Naive thymus-derived CD4-positive, alpha-beta T cell (primary cell): ENCODE measurements around the gene KHDC1. TPM values are rescaled to one million over a fixed set of nuclear protein-coding genes. Genes with fewer than 3 reads are reported as not detected.
"Not testable (repeated sequence)": the region's sequence is repeated elsewhere in the genome, so short reads cannot be mapped to it uniquely, and the experiment has no call there.

ENCODE experiments used
- ATAC-seq: fragments of 150-1000 bp; cut with Tn5 transposase; 2 replicates; pipeline ENCODE4 v1.10.0; 2021; ENCODE audit warnings: mild to moderate bottlenecking, moderate library complexity
- CTCF ChIA-PET: fragments of 350-600 bp; sonication (Branson Sonifier 250); formaldehyde crosslinking; loops from one replicate; lab custom pipeline; 2021; ENCODE audit warnings: antibody characterized with exemption; lab: Charles Lee
- POLR2A ChIA-PET: fragments of 350-600 bp; sonication (Branson Sonifier 250); formaldehyde crosslinking; loops from one replicate; lab custom pipeline; 2021; ENCODE audit warnings: antibody characterized with exemption, inconsistent platforms; lab: Charles Lee
- DNase-seq, 9 donors: peaks; one replicate each; pipeline versions ENCODE4 v3.0.0 to v3.0.0-alpha.2; 2020 to 2022; ENCODE audit warnings: mixed read lengths in 1 of 9
- H3K27ac ChIP-seq: one replicate; pipeline ENCODE4 v1.7.0; 2013; ENCODE audit warnings: mild to moderate bottlenecking, low read depth, low read length, moderate library complexity
- H3K27me3 ChIP-seq, 2 donors: one replicate each; pipeline ENCODE4 v1.7.0; 2013; ENCODE audit warnings: low read length in 2 of 2, mild to moderate bottlenecking in 2 of 2, moderate library complexity in 2 of 2; ENCODE audit not compliant: control insufficient read depth in 2 of 2, insufficient read depth in 2 of 2
- H3K36me3 ChIP-seq, 3 experiments: 1 replicate in 2 of 3; 2 replicates in 1 of 3; pipeline ENCODE4 v1.7.0; 2013; ENCODE audit warnings: low read length in 3 of 3, mild to moderate bottlenecking in 3 of 3, moderate library complexity in 1 of 3; ENCODE audit not compliant: insufficient read depth in 3 of 3, control insufficient read depth in 2 of 3
- H3K4me1 ChIP-seq, 2 donors: one replicate each; pipeline ENCODE4 v1.7.0; 2013; ENCODE audit warnings: low read length in 2 of 2, mild to moderate bottlenecking in 2 of 2, moderate library complexity in 1 of 2; ENCODE audit not compliant: control insufficient read depth in 2 of 2, insufficient read depth in 2 of 2
- H3K4me3 ChIP-seq: 2 replicates; pipeline ENCODE4 v1.7.0; 2013; ENCODE audit warnings: mild to moderate bottlenecking, low read length
- H3K9me3 ChIP-seq, 3 experiments: 1 replicate in 2 of 3; 2 replicates in 1 of 3; pipeline ENCODE4 v1.7.0; 2013; ENCODE audit warnings: low read length in 3 of 3; ENCODE audit not compliant: control insufficient read depth in 2 of 3
- H3K27ac Mint-ChIP-seq, 9 donors: one replicate each; pipeline ENCODE4 v1.8.0; 2020 to 2022; ENCODE audit warnings: mixed read lengths in 9 of 9, mild to moderate bottlenecking in 8 of 9, moderate library complexity in 5 of 9, inconsistent platforms in 2 of 9
- H3K27me3 Mint-ChIP-seq, 5 donors: one replicate each; pipeline ENCODE4 v1.8.0; 2021 to 2022; ENCODE audit warnings: mixed read lengths in 5 of 5, mild to moderate bottlenecking in 1 of 5
- H3K36me3 Mint-ChIP-seq, 5 donors: one replicate each; pipeline ENCODE4 v1.8.0; 2020 to 2022; ENCODE audit warnings: mixed read lengths in 5 of 5, mild to moderate bottlenecking in 3 of 5, inconsistent platforms in 1 of 5
- H3K4me1 Mint-ChIP-seq, 7 donors: one replicate each; pipeline ENCODE4 v1.8.0; 2020 to 2022; ENCODE audit warnings: mixed read lengths in 7 of 7, mild to moderate bottlenecking in 3 of 7, inconsistent platforms in 1 of 7
- H3K4me3 Mint-ChIP-seq, 10 donors: one replicate each; pipeline ENCODE4 v1.8.0; 2020 to 2022; ENCODE audit warnings: mild to moderate bottlenecking in 10 of 10, mixed read lengths in 10 of 10, moderate library complexity in 6 of 10, inconsistent platforms in 2 of 10
- H3K9me3 Mint-ChIP-seq, 11 donors: one replicate each; pipeline ENCODE4 v1.8.0; 2020 to 2022; ENCODE audit warnings: mixed read lengths in 11 of 11, mild to moderate bottlenecking in 4 of 11, inconsistent platforms in 1 of 11, moderate library complexity in 1 of 11
- intact Hi-C, 2 donors: fragments of 100-400 bp; cut with micrococcal nuclease; formaldehyde crosslinking; loops; one replicate each; pipeline ENCODE4 v1.15.1; 2023
- polyA plus RNA-seq, 2 donors: library from polyadenylated mRNA; unstranded; fragments of 300-500 nt; fragmentation: Illumina TruSeq; gene quantifications; one replicate each; pipeline ENCODE4 v1.2.3, GENCODE V29; 2021
- total RNA-seq, 6 experiments: library from RNA in 5 of 6; stranded (reverse) in 5 of 6; gene quantifications; 1 replicate in 5 of 6; 2 replicates in 1 of 6; pipeline ENCODE4 v1.2.3 and lab custom pipeline; 2021 to 2026

Gene KHDC1
- total and polyA plus RNA-seq, 7 experiments from 2014 or later = 0.46 to 3.7 (median 1.0) TPM

DNA sequence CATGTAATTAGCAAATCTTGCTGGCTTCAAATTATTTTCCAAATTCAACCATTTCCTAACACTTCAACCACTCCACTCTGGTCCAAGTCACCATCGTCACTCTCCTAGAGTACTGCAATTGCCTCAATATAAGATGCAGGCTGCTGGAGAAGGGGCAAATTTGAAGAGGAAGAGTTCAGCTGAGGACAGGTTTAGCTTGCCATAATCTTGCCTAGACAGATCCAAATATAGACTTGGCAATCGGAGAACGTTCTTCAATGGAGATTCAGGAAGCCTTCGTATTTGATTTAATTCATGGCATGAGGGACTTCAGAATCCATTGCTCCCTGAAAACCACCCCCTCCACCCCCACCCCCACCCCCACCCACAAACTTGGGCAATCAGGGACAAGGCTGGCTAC is 22.3 kb downstream of the KHDC1 start:
- H3K4me3 Mint-ChIP-seq = no peak overlapping the region
- no peaks in the 10 kb centered on the region for H3K4me1 Mint-ChIP-seq
- H3K36me3 Mint-ChIP-seq = no peaks in the 10 kb centered on the region
- ATAC-seq (no peak), DNase-seq (no peak)
- no peaks in the 10 kb centered on the region for H3K27me3 ChIP-seq
- H3K36me3 ChIP-seq = no peaks in the 10 kb centered on the region
- H3K27me3 Mint-ChIP-seq = peaks cover 0 to 22% (median 7%) of the 10 kb centered on the region in 5 donors
- POLR2A ChIA-PET = no interaction called here
- no peaks in the 10 kb centered on the region for H3K9me3 Mint-ChIP-seq
- no peaks in the 10 kb centered on the region for H3K9me3 ChIP-seq
- CTCF ChIA-PET = no interaction called here
- H3K4me3 ChIP-seq = no peak overlapping the region
- no peak overlapping the region for H3K27ac Mint-ChIP-seq
- H3K27ac ChIP-seq = no peak overlapping the region
- no peaks in the 10 kb centered on the region for H3K4me1 ChIP-seq
- intact Hi-C loops = no loop called here

DNA sequence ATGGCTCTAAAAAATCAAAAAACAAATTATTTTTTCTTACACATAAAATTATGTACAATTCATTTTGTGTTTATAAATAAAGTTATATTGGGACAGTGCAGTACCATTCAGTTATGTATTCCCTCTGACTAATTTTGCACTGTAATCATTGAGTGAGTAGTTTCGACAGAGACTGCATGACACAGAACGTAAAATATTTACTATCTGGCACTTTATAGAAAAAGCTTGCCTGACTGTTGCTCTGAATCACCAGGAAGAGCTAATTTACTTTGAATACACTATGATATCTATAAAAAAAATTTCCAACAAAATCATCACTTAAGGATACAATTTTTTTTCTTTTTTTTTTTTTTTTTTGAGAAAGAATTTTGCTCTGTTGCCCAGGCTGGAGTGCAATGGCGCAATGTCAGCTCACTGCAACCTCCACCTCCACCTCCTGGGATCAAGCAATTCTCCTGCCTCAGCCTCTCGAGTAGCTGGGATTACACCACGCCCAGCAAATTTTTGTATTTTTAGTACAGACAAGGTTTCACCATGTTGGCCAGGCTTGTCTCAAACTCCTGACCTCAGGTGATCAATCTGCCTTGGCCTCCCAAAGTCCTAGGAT is 26.7 kb downstream of the KHDC1 start:
- ATAC-seq = no peak
- H3K27ac Mint-ChIP-seq = no peak overlapping the region
- ChIA-PET POLR2A (no interaction called here), CTCF (interaction anchor here (0.6 to 1.1 kb wide), 2 partner anchors 10 to 26 kb away, joined by 3 read pairs; no protein-coding TSS in a partner anchor)
- H3K4me3 Mint-ChIP-seq = no peak overlapping the region
- no peaks in the 10 kb centered on the region for H3K9me3 Mint-ChIP-seq
- Histone ChIP-seq H3K27ac (no peak overlapping the region), H3K36me3 (no peaks in the 10 kb centered on the region), H3K27me3 (no peaks in the 10 kb centered on the region), H3K9me3 (no peaks in the 10 kb centered on the region), H3K4me1 (no peaks in the 10 kb centered on the region), H3K4me3 (no peak overlapping the region)
- H3K4me1 Mint-ChIP-seq = no peaks in the 10 kb centered on the region
- peaks cover 0 to 3% (median 0%) of the 10 kb centered on the region in 5 donors for H3K27me3 Mint-ChIP-seq
- DNase-seq = no peak
- no peaks in the 10 kb centered on the region for H3K36me3 Mint-ChIP-seq
- intact Hi-C loops = no loop called here

DNA sequence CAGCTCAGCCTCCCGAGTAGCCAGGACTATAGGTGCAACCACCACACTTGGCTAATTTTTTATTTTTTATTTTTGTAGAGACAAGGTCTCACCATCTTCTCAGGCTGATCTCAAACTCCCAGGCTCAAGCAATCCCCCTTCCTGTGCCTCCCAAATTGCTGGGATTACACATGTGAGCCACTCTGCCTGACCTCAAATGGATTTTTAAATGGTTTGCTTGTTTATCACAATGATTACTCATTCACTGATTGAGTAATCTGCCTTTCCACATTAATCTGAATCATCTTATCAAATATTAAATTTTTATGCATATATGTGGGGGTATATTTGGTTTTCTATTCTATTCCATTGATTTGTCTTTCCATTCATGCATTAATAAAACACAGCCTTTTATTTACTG is 28.3 kb downstream of the KHDC1 start:
- ATAC-seq = no peak
- H3K27me3 ChIP-seq = no peaks in the 10 kb centered on the region
- no peaks in the 10 kb centered on the region for H3K9me3 ChIP-seq
- H3K27ac ChIP-seq = no peak overlapping the region
- Mint-ChIP-seq H3K4me1 (no peaks in the 10 kb centered on the region), H3K9me3 (no peaks in the 10 kb centered on the region), H3K27me3 (peaks cover 0 to 3% (median 0%) of the 10 kb centered on the region in 5 donors), H3K36me3 (no peaks in the 10 kb centered on the region), H3K4me3 (no peak overlapping the region), H3K27ac (no peak overlapping the region)
- no peak for DNase-seq
- intact Hi-C loops = no loop called here
- no peaks in the 10 kb centered on the region for H3K36me3 ChIP-seq
- H3K4me1 ChIP-seq = no peaks in the 10 kb centered on the region
- ChIA-PET POLR2A (no interaction called here), CTCF (no interaction called here)
- H3K4me3 ChIP-seq = no peak overlapping the region

DNA sequence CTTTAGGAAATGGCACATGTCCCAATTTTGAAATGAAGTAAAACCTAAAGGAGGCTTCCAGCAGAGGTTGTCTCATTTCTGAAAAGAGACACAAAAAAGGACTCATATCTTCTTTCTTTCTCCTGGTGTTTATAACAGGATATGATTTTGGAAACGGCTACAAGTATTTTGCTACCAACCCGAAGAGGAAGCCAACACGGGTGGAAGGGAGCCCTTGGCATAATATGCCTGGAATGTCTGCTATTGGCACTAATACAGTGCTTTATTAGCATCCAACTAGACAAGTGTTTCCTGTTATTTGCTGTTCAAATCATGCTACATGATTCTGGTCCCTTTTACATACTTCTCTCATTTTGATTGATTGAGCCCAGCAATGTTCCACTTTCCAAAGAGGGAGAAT is 29.0 kb downstream of the KHDC1 start:
- H3K9me3 Mint-ChIP-seq, H3K9me3 ChIP-seq, H3K27ac ChIP-seq, H3K4me3 ChIP-seq, DNase-seq, H3K27ac Mint-ChIP-seq, H3K36me3 Mint-ChIP-seq, H3K4me1 ChIP-seq, H3K36me3 ChIP-seq, CTCF ChIA-PET, H3K4me3 Mint-ChIP-seq, POLR2A ChIA-PET, H3K27me3 Mint-ChIP-seq, ATAC-seq, intact Hi-C loops, H3K4me1 Mint-ChIP-seq, H3K27me3 ChIP-seq: not testable (repeated sequence)

DNA sequence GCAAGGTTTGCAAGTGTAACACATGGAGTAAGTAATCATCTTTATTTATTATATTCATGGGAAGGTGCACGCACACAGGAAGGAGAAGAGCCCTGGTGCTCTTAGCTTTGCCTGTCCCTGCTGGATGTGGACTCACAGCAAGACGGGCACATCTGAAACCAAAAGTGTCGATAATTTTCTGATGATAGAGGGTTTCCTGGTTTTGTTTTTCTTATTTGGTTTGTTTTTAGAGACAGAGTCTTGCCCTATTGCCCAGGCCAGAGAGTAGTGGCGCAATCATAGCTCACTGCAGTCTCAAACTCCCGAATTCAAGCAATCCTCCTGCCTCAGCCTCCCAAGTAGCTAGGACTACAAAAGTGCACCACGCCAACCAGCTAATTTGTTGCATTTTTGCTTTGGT is 29.9 kb downstream of the KHDC1 start:
- no peak overlapping the region for H3K4me3 ChIP-seq
- no peak overlapping the region for H3K27ac ChIP-seq
- no peaks in the 10 kb centered on the region for H3K36me3 ChIP-seq
- ChIA-PET CTCF (no interaction called here), POLR2A (no interaction called here)
- intact Hi-C loops = no loop called here
- Mint-ChIP-seq H3K36me3 (no peaks in the 10 kb centered on the region), H3K4me1 (no peaks in the 10 kb centered on the region), H3K9me3 (no peaks in the 10 kb centered on the region), H3K27me3 (peaks cover 0 to 3% (median 0%) of the 10 kb centered on the region in 5 donors), H3K27ac (no peak overlapping the region), H3K4me3 (no peak overlapping the region)
- no peaks in the 10 kb centered on the region for H3K4me1 ChIP-seq
- no peaks in the 10 kb centered on the region for H3K27me3 ChIP-seq
- no peaks in the 10 kb centered on the region for H3K9me3 ChIP-seq
- DNase-seq (no peak), ATAC-seq (no peak)

DNA sequence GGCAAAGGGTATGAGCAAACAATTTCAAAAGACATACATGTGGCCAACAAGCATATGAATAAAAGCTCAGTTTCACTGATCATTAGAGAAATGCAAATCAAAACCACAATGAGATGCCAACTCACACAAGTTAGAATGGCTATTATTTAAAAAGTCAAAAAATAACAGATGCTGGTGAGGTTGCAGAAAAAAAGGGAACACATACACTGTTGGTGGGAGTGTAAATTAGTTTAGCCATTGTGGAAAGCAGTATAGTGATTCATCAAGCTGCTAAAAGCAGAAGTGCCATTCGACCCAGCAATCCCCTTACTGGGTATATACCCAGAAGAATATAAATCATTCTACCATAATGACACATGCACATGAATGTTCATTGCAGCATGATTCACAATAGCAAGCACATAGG is 31.0 kb downstream of the KHDC1 start:
- H3K27me3 Mint-ChIP-seq = peaks cover 0 to 3% (median 0%) of the 10 kb centered on the region in 5 donors
- H3K27ac Mint-ChIP-seq = no peak overlapping the region
- no peaks in the 10 kb centered on the region for H3K9me3 Mint-ChIP-seq
- no peak overlapping the region for H3K4me3 ChIP-seq
- no peaks in the 10 kb centered on the region for H3K9me3 ChIP-seq
- no peak overlapping the region for H3K4me3 Mint-ChIP-seq
- CTCF ChIA-PET = interaction anchor here (0.6 kb wide), 1 partner anchor 866 kb away, joined by 3 read pairs; no protein-coding TSS in a partner anchor
- H3K36me3 ChIP-seq = no peaks in the 10 kb centered on the region
- H3K36me3 Mint-ChIP-seq = no peaks in the 10 kb centered on the region
- ATAC-seq = peak; percentile 58
- no peaks in the 10 kb centered on the region for H3K4me1 ChIP-seq
- DNase-seq = no peak
- H3K27ac ChIP-seq = no peak overlapping the region
- POLR2A ChIA-PET = no interaction called here
- H3K27me3 ChIP-seq = no peaks in the 10 kb centered on the region
- no peaks in the 10 kb centered on the region for H3K4me1 Mint-ChIP-seq
- intact Hi-C loops = no loop called here

DNA sequence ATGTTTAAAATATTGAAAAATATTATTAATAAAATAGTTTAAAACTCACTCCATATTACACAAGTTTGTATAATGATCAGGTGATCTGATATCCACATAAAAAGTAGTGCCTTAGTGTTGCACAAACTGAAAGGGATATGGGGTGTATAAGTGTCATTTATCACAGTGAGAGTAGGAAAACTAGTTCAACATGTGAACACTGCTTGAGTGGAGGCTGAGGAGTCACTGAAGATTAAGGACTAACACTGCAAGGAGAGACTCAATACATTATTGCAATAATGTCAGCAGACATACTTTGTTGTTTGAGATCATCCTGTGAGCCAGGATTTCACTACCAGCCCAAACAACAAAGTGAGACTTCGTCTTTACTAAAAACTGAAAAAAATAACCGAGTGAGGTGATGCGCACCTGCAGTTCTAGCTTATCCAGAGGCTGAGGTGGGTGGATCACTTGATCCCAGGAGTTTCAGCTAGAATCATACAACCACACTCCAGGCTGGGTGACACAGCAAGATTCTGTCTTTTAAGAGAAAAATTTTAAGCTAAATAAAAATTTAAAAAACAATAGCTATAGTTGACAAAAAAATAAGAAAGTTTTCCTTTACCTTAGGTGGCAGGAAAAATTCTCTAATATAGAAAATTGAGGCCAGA is 35.3 kb downstream of the KHDC1 start:
- Mint-ChIP-seq H3K9me3 (no peaks in the 10 kb centered on the region), H3K36me3 (no peaks in the 10 kb centered on the region), H3K27me3 (no peaks in the 10 kb centered on the region), H3K27ac (no peak overlapping the region), H3K4me1 (no peaks in the 10 kb centered on the region), H3K4me3 (no peak overlapping the region)
- no peaks in the 10 kb centered on the region for H3K36me3 ChIP-seq
- ChIA-PET POLR2A (no interaction called here), CTCF (no interaction called here)
- no peak for DNase-seq
- H3K4me3 ChIP-seq = no peak overlapping the region
- intact Hi-C loops = no loop called here
- H3K4me1 ChIP-seq = no peaks in the 10 kb centered on the region
- ATAC-seq = no peak
- H3K27ac ChIP-seq = no peak overlapping the region
- H3K27me3 ChIP-seq = no peaks in the 10 kb centered on the region
- H3K9me3 ChIP-seq = no peaks in the 10 kb centered on the region
